AG09319 (cell line): ENCODE results near the gene HOXB8.

ENCODE experiments used
- DNase-seq: peaks from one replicate; pipeline ENCODE4 v3.0.0-alpha.2; 2010; ENCODE audit warnings: low read depth; ENCODE audit errors: extremely low read depth
- TF ChIP-seq, protein P1 (sequence below): IDR thresholded peaks from 2 replicates; pipeline ENCODE4 v1.5.1; 2011; ENCODE audit warnings: low read depth, mild to moderate bottlenecking, inconsistent platforms, low read length, moderate library complexity

HOXB8 gene

DNA sequence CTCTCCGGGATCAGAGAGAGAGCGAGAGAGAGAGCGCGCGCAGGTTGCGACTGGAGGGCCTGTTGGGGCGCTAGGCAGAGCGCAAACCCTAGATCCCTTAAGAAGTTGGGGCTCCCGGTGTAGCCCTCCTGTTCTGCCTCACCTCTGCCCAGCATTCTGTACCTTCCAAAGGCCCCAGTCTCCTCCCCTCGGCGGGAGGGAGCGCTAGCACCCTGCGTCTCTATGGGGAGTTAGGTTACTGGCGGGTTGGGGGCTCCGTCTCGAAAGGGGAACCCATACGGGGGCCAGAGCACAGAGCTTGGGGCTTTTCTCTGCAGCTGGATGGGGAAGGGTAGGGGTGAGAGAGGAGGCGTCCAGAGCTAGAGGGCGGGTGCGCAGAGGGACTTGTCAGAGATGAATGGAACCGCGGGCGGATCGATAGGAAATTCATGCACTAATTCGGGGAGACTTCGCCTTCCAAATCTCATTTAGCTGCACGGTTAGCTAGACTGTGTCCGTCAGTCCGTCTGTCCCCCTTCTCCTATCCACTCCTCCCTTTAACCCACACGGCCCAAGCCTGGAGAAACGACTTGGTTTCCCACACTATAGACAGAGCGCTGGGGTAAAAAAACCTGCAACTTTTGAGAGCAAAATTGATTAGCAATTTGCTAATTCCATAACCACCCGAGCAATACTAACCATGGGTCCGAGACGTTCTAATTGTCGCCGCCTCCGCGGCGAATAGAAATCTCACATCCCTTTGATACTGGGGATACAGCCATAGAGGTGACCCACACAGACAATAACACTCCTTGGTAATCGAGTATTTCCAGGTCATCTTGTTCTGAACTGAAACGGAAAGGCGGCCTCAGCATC is 36.2 kb downstream of the HOXB8 start:
- DNase-seq, result no peak
- TF ChIP-seq, protein P1, sequence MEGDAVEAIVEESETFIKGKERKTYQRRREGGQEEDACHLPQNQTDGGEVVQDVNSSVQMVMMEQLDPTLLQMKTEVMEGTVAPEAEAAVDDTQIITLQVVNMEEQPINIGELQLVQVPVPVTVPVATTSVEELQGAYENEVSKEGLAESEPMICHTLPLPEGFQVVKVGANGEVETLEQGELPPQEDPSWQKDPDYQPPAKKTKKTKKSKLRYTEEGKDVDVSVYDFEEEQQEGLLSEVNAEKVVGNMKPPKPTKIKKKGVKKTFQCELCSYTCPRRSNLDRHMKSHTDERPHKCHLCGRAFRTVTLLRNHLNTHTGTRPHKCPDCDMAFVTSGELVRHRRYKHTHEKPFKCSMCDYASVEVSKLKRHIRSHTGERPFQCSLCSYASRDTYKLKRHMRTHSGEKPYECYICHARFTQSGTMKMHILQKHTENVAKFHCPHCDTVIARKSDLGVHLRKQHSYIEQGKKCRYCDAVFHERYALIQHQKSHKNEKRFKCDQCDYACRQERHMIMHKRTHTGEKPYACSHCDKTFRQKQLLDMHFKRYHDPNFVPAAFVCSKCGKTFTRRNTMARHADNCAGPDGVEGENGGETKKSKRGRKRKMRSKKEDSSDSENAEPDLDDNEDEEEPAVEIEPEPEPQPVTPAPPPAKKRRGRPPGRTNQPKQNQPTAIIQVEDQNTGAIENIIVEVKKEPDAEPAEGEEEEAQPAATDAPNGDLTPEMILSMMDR, result no peak

DNA sequence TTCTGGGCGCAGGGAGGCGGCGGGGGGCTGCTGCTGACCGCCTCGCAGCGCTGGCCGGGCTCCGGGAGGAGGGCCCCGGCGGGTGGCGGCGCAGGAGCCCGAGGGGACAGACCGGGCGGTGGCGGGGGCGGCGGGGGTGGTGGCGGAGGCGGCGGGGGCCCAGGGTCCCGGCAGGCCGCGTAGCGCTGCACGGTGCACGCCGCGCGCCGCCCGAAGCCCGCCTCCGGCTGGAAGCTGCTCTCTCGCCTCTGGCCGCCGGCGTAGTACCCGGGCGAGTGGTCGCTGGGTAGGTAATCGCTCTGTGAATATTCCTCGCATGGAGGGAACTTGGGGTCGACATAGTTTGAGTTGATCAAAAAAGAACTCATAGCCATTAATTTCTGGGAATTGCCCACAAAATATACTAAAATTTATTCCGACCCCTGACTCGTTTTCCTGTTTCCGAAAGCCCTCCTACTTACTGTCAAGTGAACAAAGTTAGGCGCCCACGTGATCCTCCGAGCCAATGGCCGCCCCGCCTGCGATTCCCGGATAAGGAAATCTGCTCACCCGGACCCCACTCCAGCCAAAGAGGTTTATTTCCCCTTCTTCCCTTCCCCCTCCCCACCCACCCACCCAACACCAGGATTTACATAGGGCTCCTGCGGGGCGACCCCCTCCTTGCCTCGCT is 37.0 kb downstream of the HOXB8 start, which contains the start of gene HOXB4:
TSS of gene HOXB4 (minus strand) at position 405 of the 670 bp plus-strand sequence. CDS start at position 374, 31 bp downstream.
- DNase-seq, result no peak
- TF ChIP-seq, protein P1, result no peak

DNA sequence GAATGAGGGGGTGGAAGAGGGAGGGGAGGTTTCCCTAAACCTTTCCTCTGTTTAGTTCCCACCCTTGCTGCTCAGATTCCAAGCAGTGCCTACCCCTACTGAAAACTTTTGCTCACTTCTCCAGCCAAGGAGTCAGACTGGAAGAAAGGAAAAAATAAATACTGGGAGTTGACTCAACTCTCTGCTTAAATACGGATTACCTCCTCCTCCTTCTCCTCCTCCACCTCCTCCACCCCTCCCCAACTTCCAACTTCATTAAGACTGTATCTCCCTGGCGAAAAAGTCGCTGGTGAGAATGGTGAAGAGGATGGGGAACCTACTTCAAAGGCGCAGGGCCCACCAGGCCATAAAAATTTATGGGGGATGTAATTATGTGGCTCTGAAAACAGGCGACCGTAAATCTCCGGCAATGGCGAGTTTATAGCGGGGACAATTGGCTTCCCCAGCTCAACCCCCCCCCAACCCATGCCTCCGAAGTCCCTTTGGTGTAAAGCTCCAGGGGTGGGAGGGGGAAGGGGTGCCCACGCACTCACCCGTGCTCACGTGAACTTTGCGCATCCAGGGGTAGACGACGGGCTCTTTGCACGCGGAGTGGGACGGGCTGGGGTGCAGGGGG is 37.7 kb downstream of the HOXB8 start:
- DNase-seq, result no peak
- TF ChIP-seq, protein P1, result no peak

DNA sequence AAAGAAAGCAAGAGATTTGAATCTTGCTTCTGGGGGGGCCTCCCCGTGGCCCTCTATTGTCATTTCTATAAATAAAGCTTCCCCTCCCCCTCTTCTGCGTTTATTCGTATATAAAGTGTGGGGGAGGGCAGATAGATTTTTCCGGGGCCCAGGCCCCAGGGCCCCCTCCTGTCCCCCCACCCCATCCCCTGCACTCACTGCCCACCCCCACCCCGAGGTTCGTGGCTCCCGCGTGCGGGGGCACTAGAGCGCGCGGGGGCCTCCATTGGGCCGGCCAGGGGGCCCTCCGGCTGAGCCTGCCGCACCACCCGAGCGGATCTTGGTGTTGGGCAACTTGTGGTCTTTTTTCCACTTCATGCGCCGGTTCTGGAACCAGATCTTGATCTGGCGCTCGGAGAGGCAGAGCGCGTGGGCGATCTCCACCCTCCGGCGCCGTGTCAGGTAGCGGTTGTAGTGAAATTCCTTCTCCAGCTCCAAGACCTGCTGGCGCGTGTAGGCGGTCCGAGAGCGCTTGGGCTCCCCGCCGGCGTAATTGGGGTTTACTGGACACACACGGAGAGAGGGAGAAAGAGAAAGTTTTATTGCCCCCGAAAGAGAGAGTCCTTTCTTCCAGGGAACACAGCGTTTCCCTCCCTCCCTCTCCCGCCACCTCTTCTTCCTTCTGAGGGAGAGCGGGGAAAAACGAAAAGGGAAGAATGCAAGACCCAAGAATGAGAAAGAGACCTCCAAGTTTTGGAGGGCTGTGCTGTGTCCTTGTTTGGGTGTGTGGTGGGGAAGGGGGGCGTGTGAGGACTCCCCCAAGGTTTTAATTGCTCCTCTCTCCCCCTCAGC is 38.4 kb downstream of the HOXB8 start:
- DNase-seq, result no peak
- TF ChIP-seq, protein P1, result no peak

DNA sequence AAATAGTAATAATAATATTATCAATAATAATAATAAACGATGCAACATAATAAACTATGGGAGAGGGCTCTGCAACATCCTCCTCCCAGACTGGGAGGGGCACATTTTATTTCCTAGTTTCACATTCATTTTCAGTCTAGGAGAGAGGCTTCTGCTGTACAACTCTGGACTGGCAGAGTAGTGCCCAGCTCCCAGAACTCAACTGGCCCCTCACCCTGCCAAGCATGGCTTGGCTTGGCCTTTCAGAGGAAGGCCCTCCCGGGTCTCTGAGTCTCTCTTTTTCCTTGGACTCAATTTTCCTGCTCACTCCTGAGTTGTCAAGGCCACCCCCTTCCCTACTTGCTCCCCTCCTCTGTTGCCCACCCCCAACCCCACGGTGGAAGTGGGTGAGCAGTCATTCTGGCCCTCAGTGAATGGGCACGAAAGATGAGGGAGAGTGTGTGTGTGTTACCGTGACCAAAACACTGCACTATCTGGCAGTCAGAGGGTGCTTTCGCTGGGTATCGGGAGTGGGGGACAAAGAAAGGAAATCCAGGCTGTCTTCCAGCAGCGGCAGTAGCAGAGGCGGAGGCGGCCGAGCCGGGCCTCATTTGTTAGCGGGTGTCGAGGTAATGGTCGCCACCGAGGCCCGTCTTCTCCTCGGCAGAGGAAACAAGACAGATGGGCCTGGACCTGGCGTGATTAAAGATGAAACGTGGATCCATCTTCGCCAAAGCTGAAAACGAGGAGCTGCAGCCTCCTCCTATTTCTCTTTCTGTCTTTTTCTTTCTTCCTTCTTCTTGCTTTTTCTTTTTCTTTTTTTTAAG is 39.2 kb downstream of the HOXB8 start:
- TF ChIP-seq, protein P1, result no peak
- no peak for DNase-seq

DNA sequence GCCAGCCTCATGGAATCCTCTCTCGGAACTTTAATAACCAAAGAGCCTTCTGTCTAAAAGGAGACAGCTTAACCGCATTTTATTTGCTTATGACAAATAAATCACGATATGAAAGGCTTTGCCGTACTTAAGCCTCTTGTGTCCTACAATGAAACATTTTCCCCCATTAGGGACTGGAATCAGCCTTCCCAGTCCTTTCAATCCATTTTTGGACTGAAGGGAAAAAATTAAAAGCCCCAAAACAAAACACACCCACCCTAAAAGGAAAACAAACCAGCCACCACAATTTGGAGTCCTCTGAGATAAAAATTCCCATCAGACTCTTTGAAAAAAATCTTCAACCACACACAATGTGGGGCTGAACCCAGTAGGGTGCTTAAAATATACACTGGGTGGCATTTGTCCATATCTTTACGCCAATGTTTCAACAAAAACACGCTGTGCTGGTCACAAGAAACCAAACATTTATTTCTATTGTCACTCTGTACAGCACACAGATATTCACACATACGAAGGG is 40.0 kb downstream of the HOXB8 start:
- TF ChIP-seq, protein P1, result no peak
- DNase-seq, result no peak
